Endodermal cell (in vitro differentiated cells): ENCODE data around the gene TAS2R20. TPM values are rescaled to one million over a fixed set of nuclear protein-coding genes. Genes with fewer than 3 reads are reported as not detected.

ENCODE experiments used
- DNase-seq: peaks from one replicate; pipeline ENCODE4 v3.0.0-alpha.2; 2017
- H3K27ac ChIP-seq: 2 replicates; pipeline ENCODE4 v1.5.1; 2013; ENCODE audit warnings: mild to moderate bottlenecking, low read depth, low read length, moderate library complexity
- H3K27me3 ChIP-seq: 2 replicates; pipeline ENCODE4 v1.6.1; 2013; ENCODE audit warnings: mild to moderate bottlenecking, low read length, moderate library complexity; ENCODE audit not compliant: insufficient read depth, control insufficient read depth, poor library complexity, severe bottlenecking
- H3K36me3 ChIP-seq: 2 replicates; pipeline ENCODE4 v1.7.0; 2013; ENCODE audit warnings: mild to moderate bottlenecking, low read length, moderate library complexity; ENCODE audit not compliant: control insufficient read depth, insufficient read depth
- H3K4me1 ChIP-seq: one replicate; pipeline ENCODE4 v1.7.0; 2013; ENCODE audit warnings: low read length; ENCODE audit not compliant: control insufficient read depth, insufficient read depth
- H3K4me3 ChIP-seq: 2 replicates; pipeline ENCODE4 v1.5.1; 2013; ENCODE audit warnings: mild to moderate bottlenecking, low read length, moderate library complexity
- H3K9ac ChIP-seq: 2 replicates; pipeline ENCODE4 v1.6.1; 2013; ENCODE audit warnings: mild to moderate bottlenecking, low read length, moderate library complexity; ENCODE audit not compliant: poor library complexity, severe bottlenecking; ENCODE audit errors: extremely low read depth
- H3K9me3 ChIP-seq: 2 replicates; pipeline ENCODE4 v1.6.1; 2013; ENCODE audit warnings: mild to moderate bottlenecking, low read length, moderate library complexity; ENCODE audit not compliant: control insufficient read depth
- H3K27ac Mint-ChIP-seq: 2 replicates; pipeline ENCODE4 v1.8.0; 2020; ENCODE audit warnings: mixed read lengths
- H3K27me3 Mint-ChIP-seq: 2 replicates; pipeline ENCODE4 v1.8.0; 2021; ENCODE audit warnings: mild to moderate bottlenecking, mixed read lengths; ENCODE audit not compliant: insufficient read depth
- H3K36me3 Mint-ChIP-seq: 2 replicates; pipeline ENCODE4 v1.8.0; 2020; ENCODE audit warnings: low read depth, mixed read lengths
- H3K4me1 Mint-ChIP-seq: 2 replicates; pipeline ENCODE4 v1.8.0; 2020; ENCODE audit warnings: mixed read lengths
- H3K4me3 Mint-ChIP-seq: 2 replicates; pipeline ENCODE4 v1.8.0; 2020; ENCODE audit warnings: mild to moderate bottlenecking, moderate library complexity, mixed read lengths
- H3K9me3 Mint-ChIP-seq: 2 replicates; pipeline ENCODE4 v1.8.0; 2020; ENCODE audit warnings: mild to moderate bottlenecking, mixed read lengths
- WGBS, 2 experiments: methylation state at CpG; one replicate each; pipeline versions ENCODE4 v1.1.5 to v1.1.7; 2013; ENCODE audit warnings: missing lambda C conversion rate in 2 of 2, mixed read lengths in 1 of 2; ENCODE audit not compliant: insufficient coverage in 1 of 2, insufficient read length in 1 of 2; 5-methylcytosine and 5-hydroxymethylcytosine counted together
- total RNA-seq, 2 donors: library from RNA; stranded (reverse); fragmentation: NEBNext Ultra II Directional in 1 of 2; extraction: Animal tissue kit (Norgen Biotek cat#: 25700) in 1 of 2; gene quantifications; 2 replicates in 1 of 2; 3 replicates in 1 of 2; pipeline ENCODE4 v1.2.1, GENCODE V29; 2021
- TF ChIP-seq, protein P1 (sequence below): fragments of 200-600 bp; sonication (generic); conservative IDR thresholded peaks from 2 replicates; pipeline ENCODE4 v1.5.0; 2021; ENCODE audit warnings: antibody characterized with exemption, mild to moderate bottlenecking

The TAS2R20 gene
- total RNA-seq, 2 donors from 2014 or later, result 2.1 to 5.9 TPM

DNA sequence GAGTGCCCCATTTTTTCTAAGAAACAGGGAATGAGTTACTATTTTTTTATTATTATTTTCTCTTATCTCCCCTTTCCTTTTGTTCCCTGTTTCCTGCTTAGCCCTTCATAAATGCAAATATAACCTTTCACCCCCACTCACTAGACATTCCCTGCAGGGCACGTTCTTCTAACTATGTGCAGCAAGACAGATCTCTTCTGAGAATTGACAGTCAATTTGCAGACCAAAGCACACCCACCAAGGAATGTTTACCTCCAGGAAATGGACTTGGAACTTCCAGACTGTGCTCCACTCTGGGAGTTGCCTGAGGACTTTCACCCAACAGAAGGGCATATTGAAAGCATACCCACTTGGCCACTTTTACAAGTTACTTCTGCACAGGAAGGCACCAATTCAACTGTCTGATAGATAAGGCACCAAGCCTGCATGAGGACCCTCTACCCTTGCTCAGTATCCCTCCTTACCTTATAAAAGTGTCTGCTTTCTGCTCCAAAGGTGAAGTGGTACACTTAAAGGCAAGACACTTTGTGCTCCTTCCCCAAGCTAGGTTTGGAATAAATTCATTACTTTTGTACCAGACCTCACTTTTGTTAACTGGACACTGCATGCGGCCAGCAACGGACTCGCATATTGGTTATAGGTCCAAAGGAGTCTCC, 17.8 kb upstream of the TAS2R20 start:
- Histone ChIP-seq H3K36me3 (no peaks in the 10 kb centered on the region), H3K27ac (no peak overlapping the region), H3K4me3 (no peak overlapping the region), H3K4me1 (no peaks in the 10 kb centered on the region), H3K27me3 (no peaks in the 10 kb centered on the region), H3K9me3 (no peaks in the 10 kb centered on the region), H3K9ac (no peak overlapping the region)
- Mint-ChIP-seq H3K4me3 (no peak overlapping the region), H3K9me3 (no peaks in the 10 kb centered on the region), H3K27ac (no peak overlapping the region), H3K36me3 (peaks cover 19% of the 10 kb centered on the region), H3K4me1 (peaks cover 7% of the 10 kb centered on the region), H3K27me3 (no peaks in the 10 kb centered on the region)
- no peak for DNase-seq
- 83 to 95% methylated on average over 4 of the region's 4 CpGs for whole genome bisulfite sequencing, 2 experiments
- TF ChIP-seq, protein P1, sequence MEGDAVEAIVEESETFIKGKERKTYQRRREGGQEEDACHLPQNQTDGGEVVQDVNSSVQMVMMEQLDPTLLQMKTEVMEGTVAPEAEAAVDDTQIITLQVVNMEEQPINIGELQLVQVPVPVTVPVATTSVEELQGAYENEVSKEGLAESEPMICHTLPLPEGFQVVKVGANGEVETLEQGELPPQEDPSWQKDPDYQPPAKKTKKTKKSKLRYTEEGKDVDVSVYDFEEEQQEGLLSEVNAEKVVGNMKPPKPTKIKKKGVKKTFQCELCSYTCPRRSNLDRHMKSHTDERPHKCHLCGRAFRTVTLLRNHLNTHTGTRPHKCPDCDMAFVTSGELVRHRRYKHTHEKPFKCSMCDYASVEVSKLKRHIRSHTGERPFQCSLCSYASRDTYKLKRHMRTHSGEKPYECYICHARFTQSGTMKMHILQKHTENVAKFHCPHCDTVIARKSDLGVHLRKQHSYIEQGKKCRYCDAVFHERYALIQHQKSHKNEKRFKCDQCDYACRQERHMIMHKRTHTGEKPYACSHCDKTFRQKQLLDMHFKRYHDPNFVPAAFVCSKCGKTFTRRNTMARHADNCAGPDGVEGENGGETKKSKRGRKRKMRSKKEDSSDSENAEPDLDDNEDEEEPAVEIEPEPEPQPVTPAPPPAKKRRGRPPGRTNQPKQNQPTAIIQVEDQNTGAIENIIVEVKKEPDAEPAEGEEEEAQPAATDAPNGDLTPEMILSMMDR, result no peak

DNA sequence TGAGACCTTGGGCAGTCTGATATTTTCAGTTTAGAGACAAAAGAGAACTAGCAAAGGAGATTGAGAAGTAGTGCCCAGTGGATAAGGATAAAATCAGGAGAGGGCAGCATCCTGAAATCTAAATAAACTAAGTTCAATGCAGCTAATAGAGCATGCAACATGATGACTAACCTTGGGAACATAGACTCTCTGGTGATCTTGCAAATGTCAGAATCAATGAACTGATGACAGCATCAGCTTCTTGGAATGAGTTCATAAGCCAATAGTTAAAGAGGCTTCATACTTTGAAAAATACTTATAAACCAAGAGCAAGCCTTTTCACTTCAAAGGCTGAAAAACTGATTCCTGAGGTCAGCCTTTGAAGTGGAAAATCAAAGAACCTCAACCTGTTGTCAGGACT, 16.1 kb upstream of the TAS2R20 start:
- Mint-ChIP-seq H3K4me1 (peaks cover 7% of the 10 kb centered on the region), H3K9me3 (no peaks in the 10 kb centered on the region), H3K27ac (no peak overlapping the region), H3K36me3 (peaks cover 19% of the 10 kb centered on the region), H3K27me3 (no peaks in the 10 kb centered on the region), H3K4me3 (no peak overlapping the region)
- no peak for DNase-seq
- Histone ChIP-seq H3K9ac (no peak overlapping the region), H3K27me3 (no peaks in the 10 kb centered on the region), H3K36me3 (no peaks in the 10 kb centered on the region), H3K9me3 (no peaks in the 10 kb centered on the region), H3K27ac (no peak overlapping the region), H3K4me3 (no peak overlapping the region), H3K4me1 (no peaks in the 10 kb centered on the region)
- TF ChIP-seq, protein P1, result no peak

DNA sequence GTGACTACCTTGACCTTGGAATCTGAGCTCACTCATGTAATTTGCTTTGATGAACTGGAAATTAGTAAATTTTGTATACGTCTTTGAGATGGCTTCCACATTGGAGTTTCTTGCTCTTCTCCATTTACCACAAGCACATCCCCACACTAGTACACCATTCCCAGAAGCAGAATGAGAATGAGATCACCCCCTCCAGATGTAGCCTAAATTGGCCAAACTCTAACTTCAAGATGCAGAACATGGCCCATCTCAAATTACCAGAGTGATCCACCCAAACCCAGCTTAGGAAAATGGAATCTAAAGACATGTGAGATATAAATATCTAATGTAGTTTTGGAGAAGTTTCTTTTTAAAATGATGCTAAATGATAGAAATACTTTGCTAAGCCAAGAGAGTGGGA, 9.5 kb upstream of the TAS2R20 start:
- Histone ChIP-seq H3K27ac (no peak overlapping the region), H3K36me3 (no peaks in the 10 kb centered on the region), H3K9ac (no peak overlapping the region), H3K4me1 (no peaks in the 10 kb centered on the region), H3K9me3 (no peaks in the 10 kb centered on the region), H3K27me3 (no peaks in the 10 kb centered on the region), H3K4me3 (no peak overlapping the region)
- no peak for DNase-seq
- Mint-ChIP-seq H3K4me1 (no peaks in the 10 kb centered on the region), H3K9me3 (no peaks in the 10 kb centered on the region), H3K36me3 (peaks cover 2% of the 10 kb centered on the region), H3K27ac (no peak overlapping the region), H3K27me3 (no peaks in the 10 kb centered on the region), H3K4me3 (no peak overlapping the region)
- 100% methylated on average over 1 of the region's 1 CpG; no CpG with 5 or more reads in 1 of the 2 experiments for WGBS, 2 experiments
- TF ChIP-seq, protein P1, result no peak
